Activated naive CD4-positive, alpha-beta T cell (primary cell): Measurements from ENCODE around the gene ALX3.
A peak's percentile ranks its signal among the peaks of the same experiment; 100 is the strongest.
"Not testable (repeated sequence)": the region's sequence is repeated elsewhere in the genome, so short reads cannot be mapped to it uniquely, and the experiment has no call there.

Experiments
- DNase-seq, 4 experiments: peaks; one replicate each; lab custom pipeline; 2025; lab: John Stamatoyannopoulos, UW

Gene ALX3

DNA sequence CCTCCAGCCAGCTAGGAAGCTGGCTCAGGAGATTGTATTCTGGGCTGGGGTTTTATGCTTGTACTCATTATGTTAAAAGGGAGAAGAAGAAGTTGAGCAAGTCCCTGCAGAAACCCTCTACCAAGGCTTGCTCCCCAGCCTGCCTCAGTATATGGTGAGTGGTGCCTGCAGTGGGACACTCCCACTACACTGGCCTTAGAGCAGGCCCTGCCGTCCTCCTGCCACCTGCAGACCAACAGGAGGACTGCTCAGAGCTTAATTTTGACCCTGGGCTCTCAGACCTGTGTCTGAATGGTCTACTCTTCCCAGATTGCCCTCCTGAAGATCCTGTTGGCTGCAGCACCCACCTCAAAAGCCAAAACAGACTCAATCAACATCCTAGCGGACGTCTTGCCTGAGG, 23.0 kb downstream of the ALX3 start:
- no peak for DNase-seq

GRCh38 chr1:110043016-110043415, 27.5 kb downstream of the ALX3 start:
- DNase-seq, result no peak

DNA sequence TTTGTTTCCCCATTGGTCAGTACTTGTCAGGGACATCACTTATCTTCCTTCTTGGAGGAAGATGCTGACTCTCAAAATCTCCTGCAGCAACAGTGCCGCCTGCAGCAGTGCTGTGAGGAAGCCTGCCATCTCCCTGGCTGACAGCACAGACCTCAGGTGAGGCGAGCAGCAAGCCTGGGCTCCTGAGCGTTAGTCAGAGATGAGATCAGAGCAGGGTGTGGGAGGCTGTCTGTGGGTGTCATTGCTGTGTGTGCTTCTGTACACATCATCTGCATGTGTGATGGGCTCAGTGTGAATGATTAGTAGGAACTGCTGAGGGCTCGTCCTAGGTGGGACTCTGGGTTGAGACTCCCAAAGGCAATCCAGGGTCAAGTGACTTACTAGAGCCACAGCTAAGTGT, 29.9 kb downstream of the ALX3 start:
- no peak for DNase-seq

DNA sequence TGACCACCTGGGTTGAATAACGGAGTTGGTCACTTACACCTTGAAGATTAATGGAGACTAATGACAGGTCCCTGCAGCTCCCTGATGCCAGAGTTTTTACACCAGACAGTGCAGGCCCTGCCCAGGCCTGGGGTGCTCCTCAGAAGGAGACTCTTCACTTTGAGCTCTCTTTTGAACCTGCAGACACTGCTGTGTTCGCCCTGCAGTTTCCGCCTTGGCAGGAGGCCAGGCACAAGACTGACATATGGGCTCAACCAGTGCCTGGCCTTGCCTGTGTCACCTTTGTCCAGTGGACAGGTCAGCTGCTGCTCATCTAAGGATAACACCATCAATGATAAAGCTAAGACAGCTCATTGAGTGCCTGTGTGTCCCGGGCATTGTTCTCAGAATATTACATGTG, 30.8 kb downstream of the ALX3 start:
- DNase-seq, result no peak

DNA sequence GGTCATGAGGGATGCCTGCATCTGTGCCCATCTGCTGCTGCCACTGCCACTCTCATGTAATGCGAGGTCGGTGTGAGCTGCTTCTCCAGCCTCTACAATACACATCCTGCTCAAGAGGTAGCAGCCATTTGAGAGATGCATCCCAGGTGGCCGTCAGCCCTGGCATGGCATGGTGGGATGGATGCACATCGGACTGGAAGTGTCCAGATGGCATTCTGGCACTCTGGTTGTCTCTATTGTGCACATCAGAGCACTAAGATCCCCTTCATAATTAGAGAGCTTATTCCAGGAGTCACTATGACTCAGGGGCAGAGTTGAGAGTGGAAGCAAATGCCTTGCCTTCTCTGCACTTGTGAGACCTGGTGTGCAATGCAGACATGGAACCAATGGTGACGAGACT, 32.2 kb downstream of the ALX3 start:
- no peak for DNase-seq

GRCh38 chr1:110035236-110035752, 35.2 kb downstream of the ALX3 start:
- DNase-seq, result no peak

- peak; percentile 71 to 83 (median 81) for DNase-seq
Measured at GRCh38 chr1:110034451-110035235, 35.8 kb downstream of the ALX3 start, which contains the start of gene STRIP1. Gene STRIP1, plus strand, starts transcription at chr1:110034624. Its CDS starts 14 bp downstream, at chr1:110034638.

DNA sequence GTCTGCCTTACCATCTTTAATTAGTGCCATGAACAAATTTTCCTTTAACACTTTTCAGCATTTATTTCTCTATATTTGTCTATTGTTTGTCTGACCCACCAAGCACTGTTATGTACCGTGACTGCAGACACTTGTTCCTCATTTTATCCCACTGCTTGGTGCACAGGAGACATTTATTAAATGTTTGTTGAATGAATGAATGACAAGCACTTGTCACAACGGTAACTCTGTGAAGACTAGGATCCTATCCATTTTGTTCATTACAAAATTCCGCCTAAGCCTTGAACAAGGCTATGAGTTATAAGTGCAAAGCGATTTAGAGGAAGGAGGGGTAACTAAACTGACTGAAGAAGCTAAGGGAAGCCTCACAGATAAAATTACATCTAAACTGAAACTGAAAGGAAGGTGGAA, 36.4 kb downstream of the ALX3 start:
- no peak for DNase-seq

DNA sequence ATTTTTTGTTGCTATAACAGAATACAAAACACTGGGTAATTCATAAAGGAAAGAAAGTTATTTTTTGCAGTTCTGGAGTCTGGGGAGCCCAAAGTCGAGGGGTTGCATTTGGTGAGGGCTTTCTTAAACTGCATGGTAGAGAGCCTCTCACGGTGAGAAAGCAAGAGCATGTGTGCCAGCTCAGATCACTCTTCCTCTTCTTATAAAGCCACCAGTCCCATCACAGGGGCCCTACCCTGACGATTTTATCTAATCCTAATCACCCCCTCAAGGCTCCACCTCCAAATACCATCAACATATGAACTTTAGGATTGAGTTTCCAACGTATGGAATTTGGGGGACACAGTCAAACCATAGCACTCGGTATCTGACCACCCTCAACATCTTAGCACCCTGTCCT, 37.1 kb downstream of the ALX3 start:
- no peak for DNase-seq

DNA sequence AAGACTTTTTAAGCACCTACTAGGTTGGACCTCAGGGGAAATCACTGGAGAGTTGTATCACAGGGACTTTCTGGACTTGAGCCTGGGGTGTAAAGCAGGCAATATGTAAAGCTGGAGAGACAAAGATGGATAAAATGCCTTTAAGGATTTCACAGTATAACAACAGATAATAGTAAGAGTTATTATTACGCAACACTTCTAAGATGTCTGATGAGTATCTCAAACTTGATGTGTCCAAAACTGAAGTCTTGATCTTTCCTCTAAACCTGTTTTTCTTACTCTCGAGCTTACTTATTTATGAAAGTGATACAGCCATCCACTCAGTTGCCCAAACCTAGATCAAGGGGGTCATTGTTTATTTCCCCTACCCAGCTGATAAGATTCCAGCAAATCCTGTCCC, 38.1 kb downstream of the ALX3 start:
- no peak for DNase-seq

- not testable (repeated sequence) for DNase-seq
Measured at GRCh38 chr1:110030687-110031086, 39.8 kb downstream of the ALX3 start.

DNA sequence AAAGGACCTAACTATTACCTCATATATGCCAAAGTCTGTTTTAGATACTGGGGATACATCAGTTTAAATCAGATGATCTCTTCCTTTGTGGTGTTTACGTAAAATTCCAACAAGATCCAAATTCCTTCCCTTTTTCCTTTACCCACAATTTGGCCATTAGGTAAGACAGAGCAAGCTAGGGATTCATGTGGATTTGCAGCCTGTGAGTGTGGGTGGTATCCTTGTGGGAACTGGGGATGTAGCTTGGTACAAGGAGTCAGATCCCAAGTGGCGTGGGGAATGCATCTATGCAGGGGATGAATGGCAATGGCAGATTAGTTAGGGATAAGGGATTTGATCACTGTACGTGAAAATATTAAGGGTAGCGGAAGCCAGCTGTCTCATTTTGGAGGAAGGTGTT, 45.9 kb downstream of the ALX3 start:
- DNase-seq, result no peak

DNA sequence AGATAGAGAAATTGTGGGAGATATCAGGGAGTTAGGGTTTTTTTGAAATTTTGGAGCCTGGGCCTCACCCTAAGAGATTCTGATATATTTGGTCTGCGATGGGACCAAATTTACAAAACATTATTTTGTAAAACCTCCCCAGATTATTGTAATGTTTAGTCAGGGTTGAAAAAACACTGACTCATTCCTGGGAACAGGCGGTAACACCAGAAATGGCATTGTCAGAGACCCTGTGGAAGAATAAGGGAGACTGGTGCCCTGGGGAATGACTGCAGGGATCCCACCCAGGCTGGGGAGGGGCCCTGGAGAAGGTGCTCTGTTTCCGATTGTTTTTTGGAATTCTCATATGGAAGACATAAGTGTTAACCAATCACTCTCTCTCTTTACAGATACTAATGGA, 49.2 kb downstream of the ALX3 start:
- DNase-seq, result no peak

GRCh38 chr1:110019770-110020169, 50.7 kb downstream of the ALX3 start:
- no peak for DNase-seq

GRCh38 chr1:110018396-110018795, 52.1 kb downstream of the ALX3 start:
- DNase-seq, result no peak

DNA sequence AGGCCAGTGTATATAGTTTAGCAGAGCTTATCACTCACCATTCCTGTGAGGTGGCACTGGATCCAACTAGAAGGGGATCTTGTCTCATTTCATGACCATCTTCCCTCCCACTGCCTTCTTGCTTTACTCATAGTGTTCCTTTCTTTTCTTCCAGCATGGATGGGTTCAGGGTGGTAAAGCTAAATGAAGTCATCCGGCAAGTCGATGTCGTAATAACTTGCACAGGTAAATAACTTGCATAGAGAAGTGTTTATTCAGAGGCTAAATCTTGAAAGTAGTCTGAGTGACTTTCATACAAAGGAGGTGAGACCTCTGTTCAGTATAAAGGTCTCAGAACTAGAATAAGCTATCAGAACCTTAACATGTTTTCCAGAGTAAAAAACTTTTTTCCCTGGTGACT, 52.7 kb downstream of the ALX3 start:
- no peak for DNase-seq

- no peak for DNase-seq
Measured at GRCh38 chr1:110012100-110012780, 58.2 kb downstream of the ALX3 start.

- no peak for DNase-seq
Measured at GRCh38 chr1:110011527-110012041, 58.9 kb downstream of the ALX3 start.
